Activated CD4-positive, alpha-beta T cell treated with anti-CD3 and anti-CD28 coated beads, Interleukin-2, amount 50 U/mL, for 48 hours (primary cell): ENCODE data around the gene CD28.

Source experiments
- DNase-seq, 2 experiments: peaks; one replicate each; pipeline ENCODE4 v3.0.0-alpha.2; 2020

Gene CD28

GRCh38 chr2:203706403-203706802 lies at the start of gene CD28:
TSS of gene CD28 (plus strand) at chr2:203706639. CDS start at chr2:203706697, 58 bp downstream.
- DNase-seq = peak; percentile 85 to 91

- no peak for DNase-seq
Measured at GRCh38 chr2:203659331-203660049, 46.9 kb upstream of the CD28 start.

GRCh38 chr2:203660465-203660864 lies 46.0 kb upstream of the CD28 start:
- DNase-seq = no peak

GRCh38 chr2:203661279-203661908 lies 45.0 kb upstream of the CD28 start:
- no peak for DNase-seq

GRCh38 chr2:203662487-203662886 lies 44.0 kb upstream of the CD28 start:
- DNase-seq = no peak

- no peak for DNase-seq
Measured at GRCh38 chr2:203662951-203663350, 43.5 kb upstream of the CD28 start.

GRCh38 chr2:203664029-203664755 lies 42.2 kb upstream of the CD28 start:
- no peak for DNase-seq

GRCh38 chr2:203667838-203668237 lies 38.6 kb upstream of the CD28 start:
- DNase-seq = no peak

GRCh38 chr2:203669820-203670219 lies 36.6 kb upstream of the CD28 start:
- no peak for DNase-seq

GRCh38 chr2:203670939-203671338 lies 35.5 kb upstream of the CD28 start:
- DNase-seq = no peak

- DNase-seq = no peak
Measured at GRCh38 chr2:203671876-203672275, 34.6 kb upstream of the CD28 start.

- no peak for DNase-seq
Measured at GRCh38 chr2:203672856-203673255, 33.6 kb upstream of the CD28 start.

- peak; percentile 9 to 39 for DNase-seq
Measured at GRCh38 chr2:203673933-203674332, 32.5 kb upstream of the CD28 start.

GRCh38 chr2:203675086-203675485 lies 31.4 kb upstream of the CD28 start:
- DNase-seq = no peak

- no peak for DNase-seq
Measured at GRCh38 chr2:203678971-203679370, 27.5 kb upstream of the CD28 start.

- no peak for DNase-seq
Measured at GRCh38 chr2:203679401-203679800, 27.0 kb upstream of the CD28 start.

GRCh38 chr2:203681978-203682377 lies 24.5 kb upstream of the CD28 start:
- DNase-seq = no peak

GRCh38 chr2:203682688-203683130 lies 23.7 kb upstream of the CD28 start:
- no peak for DNase-seq

GRCh38 chr2:203683421-203683820 lies 23.0 kb upstream of the CD28 start:
- DNase-seq = no peak

- DNase-seq = peak; percentile 26 to 52
Measured at GRCh38 chr2:203683932-203684556, 22.4 kb upstream of the CD28 start.

GRCh38 chr2:203685081-203685621 lies 21.3 kb upstream of the CD28 start:
- DNase-seq = no peak

- no peak for DNase-seq
Measured at GRCh38 chr2:203685789-203686420, 20.5 kb upstream of the CD28 start.

- DNase-seq = no peak
Measured at GRCh38 chr2:203687165-203687564, 19.3 kb upstream of the CD28 start.
